Fibroblast of peridontal ligament (primary cell): ENCODE data around the gene PCDHA11.
A peak's percentile ranks its signal among the peaks of the same experiment; 100 is the strongest.
"Not testable (repeated sequence)": the region's sequence is repeated elsewhere in the genome, so short reads cannot be mapped to it uniquely, and the experiment has no call there.

Source experiments
- DNase-seq: peaks from one replicate; pipeline ENCODE4 v3.0.0-alpha.2; 2010; ENCODE audit errors: extremely low read depth

Gene PCDHA11, protein sequence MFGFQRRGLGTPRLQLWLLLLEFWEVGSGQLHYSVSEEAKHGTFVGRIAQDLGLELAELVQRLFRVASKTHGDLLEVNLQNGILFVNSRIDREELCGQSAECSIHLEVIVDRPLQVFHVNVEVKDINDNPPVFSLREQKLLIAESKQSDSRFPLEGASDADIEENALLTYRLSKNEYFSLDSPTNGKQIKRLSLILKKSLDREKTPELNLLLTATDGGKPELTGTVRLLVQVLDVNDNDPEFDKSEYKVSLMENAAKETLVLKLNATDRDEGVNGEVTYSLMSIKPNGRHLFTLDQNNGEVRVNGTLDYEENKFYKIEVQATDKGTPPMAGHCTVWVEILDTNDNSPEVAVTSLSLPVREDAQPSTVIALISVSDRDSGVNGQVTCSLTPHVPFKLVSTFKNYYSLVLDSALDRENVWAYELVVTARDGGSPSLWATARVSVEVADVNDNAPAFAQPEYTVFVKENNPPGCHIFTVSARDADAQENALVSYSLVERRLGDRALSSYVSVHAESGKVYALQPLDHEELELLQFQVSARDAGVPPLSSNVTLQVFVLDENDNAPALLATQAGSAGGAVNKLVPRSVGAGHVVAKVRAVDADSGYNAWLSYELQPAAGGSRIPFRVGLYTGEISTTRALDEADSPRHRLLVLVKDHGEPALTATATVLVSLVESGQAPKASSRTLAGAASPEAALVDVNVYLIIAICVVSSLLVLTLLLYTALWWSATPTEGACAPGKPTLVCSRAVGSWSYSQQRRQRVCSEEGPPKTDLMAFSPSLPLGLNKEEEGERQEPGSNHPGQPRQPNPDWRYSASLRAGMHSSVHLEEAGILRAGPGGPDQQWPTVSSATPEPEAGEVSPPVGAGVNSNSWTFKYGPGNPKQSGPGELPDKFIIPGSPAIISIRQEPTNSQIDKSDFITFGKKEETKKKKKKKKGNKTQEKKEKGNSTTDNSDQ

DNA sequence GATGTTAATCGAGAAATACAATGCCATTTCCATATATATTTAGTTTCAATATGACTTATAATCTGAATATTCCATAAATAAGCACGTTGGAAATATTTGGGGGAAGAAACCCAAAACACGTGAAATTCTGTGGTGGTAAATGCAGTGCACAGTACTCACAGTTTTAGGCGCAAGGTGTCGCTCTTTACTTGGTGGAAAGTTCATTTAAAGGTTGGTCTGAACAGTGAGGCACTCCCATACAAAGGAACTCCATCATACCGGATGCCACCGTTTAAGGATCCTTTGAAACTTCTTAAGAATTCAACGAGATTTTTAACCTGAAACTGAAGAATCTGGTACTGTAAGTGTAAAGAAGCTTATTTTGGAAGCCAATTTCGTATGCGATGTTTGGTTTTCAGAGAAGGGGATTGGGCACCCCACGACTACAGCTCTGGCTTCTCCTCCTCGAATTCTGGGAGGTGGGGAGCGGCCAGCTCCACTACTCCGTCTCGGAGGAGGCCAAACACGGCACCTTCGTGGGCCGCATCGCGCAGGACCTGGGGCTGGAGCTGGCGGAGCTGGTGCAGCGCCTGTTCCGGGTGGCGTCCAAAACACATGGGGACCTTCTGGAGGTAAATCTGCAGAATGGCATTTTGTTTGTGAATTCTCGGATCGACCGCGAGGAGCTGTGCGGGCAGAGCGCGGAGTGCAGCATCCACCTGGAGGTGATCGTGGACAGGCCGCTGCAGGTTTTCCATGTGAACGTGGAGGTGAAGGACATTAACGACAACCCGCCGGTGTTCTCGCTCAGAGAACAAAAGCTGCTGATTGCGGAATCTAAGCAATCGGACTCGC is at the start of gene PCDHA11:
Gene PCDHA11, plus strand, starts transcription at position 237 of the 834 bp plus-strand sequence. Its CDS starts 147 bp downstream, at position 384.
- peak; percentile 1 for DNase-seq

DNA sequence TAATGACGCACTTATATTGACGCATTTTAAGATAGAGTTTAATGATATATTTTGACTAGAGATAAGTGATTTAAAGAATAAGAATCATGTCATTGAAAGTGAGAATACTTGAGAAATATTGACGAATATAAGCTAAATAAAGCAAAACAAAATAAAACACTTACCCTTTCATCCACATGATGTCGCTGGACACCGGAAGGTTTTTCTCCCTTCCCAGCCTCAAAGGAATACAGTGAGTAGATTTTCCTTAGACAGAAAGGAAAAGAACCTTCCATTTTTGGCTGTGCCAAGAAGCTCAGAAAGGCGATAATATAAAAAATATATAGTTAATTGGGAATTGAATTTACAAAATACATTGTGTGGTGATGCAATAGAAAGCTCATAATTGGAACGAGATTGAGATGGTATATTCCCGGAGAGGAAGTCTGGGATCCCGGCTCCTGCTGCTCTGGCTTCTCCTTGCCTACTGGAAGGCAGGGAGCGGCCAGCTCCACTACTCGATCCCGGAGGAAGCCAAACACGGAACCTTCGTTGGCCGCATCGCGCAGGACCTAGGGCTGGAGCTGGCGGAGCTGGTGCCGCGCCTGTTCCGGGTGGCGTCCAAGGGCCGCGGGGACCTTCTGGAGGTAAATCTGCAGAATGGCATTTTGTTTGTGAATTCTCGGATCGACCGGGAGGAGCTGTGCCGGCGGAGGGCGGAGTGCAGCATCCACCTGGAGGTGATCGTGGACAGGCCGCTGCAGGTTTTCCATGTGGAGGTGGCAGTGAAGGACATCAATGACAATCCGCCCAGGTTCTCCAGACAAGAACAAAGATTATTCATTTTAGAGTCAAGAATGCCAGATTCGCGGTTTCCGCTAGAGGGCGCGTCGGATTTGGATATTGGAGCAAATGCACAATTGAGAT is 47.1 kb upstream of the PCDHA11 start, which contains the start of gene PCDHA5:
Gene PCDHA5, plus strand, starts transcription at position 239 of the 906 bp plus-strand sequence.
- no peak for DNase-seq

- DNase-seq: no peak
These were observed 46.5 kb upstream of the PCDHA11 start for GRCh38 chr5:140822281-140822629.

GRCh38 chr5:140822969-140823368 is 45.8 kb upstream of the PCDHA11 start:
- DNase-seq: not testable (repeated sequence)

DNA sequence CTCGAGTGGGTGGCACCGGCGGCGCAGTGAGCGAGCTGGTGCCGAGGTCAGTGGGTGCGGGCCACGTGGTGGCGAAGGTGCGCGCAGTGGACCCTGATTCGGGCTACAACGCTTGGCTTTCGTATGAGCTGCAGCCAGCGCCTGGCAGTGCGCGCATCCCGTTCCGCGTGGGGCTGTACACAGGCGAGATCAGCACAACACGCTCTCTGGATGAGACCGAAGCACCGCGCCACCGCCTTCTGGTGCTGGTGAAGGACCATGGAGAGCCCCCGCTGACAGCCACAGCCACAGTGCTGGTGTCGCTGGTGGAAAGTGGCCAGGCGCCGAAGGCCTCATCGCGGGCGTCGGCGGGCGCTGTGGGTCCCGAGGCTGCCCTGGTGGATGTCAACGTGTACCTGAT is 45.3 kb upstream of the PCDHA11 start:
- DNase-seq: no peak

- DNase-seq: peak; percentile 7
These were observed 40.9 kb upstream of the PCDHA11 start, which contains the start of gene PCDHA6 for GRCh38 chr5:140827704-140828361. Gene PCDHA6 (plus strand): TSS chr5:140827960. CDS start chr5:140828092, 132 bp downstream.

DNA sequence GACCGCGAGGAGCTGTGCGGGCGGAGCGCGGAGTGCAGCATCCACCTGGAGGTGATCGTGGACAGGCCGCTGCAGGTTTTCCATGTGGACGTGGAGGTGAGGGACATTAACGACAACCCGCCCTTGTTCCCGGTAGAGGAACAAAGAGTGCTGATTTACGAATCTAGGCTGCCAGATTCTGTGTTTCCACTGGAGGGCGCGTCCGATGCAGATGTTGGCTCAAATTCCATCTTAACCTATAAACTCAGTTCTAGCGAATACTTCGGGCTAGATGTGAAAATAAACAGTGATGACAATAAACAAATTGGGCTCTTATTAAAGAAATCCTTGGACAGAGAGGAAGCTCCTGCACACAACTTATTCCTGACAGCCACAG is 40.4 kb upstream of the PCDHA11 start:
- no peak for DNase-seq

- DNase-seq: not testable (repeated sequence)
These were observed 39.0 kb upstream of the PCDHA11 start for GRCh38 chr5:140829511-140830501.

DNA sequence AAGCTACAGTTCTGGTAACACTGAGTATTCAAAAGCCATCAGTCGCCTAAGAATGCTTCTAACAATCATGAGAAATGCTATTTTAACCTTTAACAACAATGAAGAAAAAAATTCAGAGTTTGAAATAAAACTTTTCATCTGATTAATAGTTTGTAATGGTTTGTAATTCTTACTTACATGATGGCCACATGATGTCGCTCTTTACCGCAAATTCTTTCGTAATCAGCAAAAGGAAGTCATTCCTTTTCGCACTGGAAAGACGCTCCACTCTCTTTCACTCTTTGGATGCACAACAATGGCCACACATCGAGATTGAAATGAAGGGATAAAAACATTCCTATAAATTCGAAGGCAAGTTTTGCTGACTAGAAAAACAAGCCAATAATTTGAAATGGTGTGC is 34.8 kb upstream of the PCDHA11 start, which contains the start of gene PCDHA7:
Gene PCDHA7, plus strand, starts transcription at position 277 of the 400 bp plus-strand sequence. Its CDS starts 115 bp downstream, at position 392.
- peak; percentile 4 for DNase-seq

DNA sequence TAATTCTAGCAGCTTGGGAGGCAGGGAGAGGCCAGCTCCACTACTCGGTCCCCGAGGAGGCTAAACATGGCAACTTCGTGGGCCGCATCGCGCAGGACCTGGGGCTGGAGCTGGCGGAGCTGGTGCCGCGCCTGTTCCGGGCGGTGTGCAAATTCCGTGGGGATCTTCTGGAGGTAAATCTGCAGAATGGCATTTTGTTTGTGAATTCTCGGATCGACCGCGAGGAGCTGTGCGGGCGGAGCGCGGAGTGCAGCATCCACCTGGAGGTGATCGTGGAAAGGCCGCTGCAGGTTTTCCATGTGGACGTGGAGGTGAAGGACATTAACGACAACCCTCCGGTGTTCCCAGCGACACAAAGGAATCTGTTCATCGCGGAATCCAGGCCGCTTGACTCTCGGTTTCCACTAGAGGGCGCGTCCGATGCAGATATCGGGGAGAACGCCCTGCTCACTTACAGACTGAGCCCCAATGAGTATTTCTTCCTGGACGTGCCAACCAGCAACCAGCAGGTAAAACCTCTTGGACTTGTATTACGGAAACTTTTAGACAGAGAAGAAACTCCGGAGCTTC is 34.2 kb upstream of the PCDHA11 start:
- not testable (repeated sequence) for DNase-seq

DNA sequence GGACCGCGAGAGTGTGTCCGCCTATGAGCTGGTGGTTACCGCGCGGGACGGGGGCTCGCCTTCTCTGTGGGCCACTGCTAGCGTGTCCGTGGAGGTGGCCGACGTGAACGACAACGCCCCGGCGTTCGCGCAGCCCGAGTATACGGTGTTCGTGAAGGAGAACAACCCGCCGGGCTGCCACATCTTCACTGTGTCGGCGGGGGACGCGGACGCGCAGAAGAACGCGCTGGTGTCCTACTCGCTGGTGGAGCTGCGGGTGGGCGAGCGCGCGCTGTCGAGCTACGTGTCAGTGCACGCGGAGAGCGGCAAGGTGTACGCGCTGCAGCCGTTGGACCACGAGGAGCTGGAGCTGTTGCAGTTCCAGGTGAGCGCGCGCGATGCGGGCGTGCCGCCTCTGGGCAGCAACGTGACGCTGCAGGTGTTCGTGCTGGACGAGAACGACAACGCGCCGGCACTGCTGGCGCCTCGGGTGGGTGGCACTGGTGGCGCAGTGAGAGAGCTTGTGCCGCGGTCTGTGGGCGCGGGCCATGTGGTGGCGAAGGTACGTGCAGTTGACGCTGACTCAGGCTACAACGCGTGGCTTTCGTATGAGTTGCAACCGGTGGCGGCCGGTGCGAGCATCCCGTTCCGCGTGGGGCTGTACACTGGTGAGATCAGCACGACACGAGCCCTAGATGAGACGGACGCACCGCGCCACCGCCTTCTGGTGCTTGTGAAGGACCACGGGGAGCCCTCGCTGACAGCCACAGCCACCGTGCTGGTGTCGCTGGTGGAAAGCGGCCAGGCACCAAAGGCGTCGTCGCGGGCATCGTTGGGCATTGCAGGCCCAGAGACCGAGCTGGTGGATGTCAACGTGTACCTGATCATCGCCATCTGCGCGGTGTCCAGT is 32.9 kb upstream of the PCDHA11 start:
- no peak for DNase-seq

GRCh38 chr5:140840978-140841962 is 27.5 kb upstream of the PCDHA11 start, which contains the start of gene PCDHA8:
Gene PCDHA8 (plus strand): TSS chr5:140841187. CDS start chr5:140841322, 135 bp downstream.
- no peak for DNase-seq

DNA sequence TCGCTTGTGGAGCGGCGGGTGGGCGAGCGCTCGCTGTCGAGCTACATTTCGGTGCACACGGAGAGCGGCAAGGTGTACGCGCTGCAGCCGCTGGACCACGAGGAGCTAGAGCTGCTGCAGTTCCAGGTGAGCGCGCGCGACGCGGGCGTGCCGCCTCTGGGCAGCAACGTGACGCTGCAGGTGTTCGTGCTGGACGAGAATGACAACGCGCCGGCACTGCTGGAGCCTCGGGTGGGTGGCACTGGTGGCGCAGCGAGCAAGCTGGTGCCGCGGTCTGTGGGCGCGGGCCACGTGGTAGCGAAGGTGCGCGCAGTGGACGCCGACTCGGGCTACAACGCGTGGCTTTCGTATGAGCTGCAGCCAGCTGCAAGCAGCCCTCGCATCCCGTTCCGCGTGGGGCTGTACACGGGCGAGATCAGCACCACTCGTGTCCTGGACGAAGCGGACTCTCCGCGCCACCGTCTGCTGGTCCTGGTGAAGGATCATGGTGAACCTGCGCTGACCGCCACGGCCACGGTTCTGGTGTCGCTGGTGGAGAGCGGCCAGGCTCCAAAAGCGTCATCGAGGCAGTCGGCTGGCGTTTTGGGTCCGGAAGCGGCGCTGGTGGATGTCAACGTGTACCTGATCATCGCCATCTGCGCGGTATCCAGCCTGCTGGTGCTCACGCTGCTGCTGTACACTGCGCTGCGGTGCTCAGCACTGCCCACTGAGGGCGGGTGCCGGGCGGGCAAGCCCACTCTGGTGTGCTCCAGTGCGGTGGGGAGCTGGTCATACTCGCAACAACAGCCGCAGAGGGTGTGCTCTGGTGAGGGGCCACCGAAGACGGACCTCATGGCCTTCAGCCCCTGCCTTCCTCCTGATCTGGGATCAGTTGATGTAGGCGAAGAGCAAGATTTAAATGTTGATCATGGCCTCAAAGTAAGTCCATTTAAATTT is 25.7 kb upstream of the PCDHA11 start:
- DNase-seq: no peak
